ENCODE results near the gene UBXN7. TPM values are rescaled to one million over a fixed set of nuclear protein-coding genes. Genes with fewer than 3 reads are reported as not detected.

Gene UBXN7
- total and polyA plus RNA-seq, 2 of the 13 experiments (the other 11 are each of a cell fraction or from before 2014, with no cell fraction given), result 12.5 to 15.9 TPM

DNA sequence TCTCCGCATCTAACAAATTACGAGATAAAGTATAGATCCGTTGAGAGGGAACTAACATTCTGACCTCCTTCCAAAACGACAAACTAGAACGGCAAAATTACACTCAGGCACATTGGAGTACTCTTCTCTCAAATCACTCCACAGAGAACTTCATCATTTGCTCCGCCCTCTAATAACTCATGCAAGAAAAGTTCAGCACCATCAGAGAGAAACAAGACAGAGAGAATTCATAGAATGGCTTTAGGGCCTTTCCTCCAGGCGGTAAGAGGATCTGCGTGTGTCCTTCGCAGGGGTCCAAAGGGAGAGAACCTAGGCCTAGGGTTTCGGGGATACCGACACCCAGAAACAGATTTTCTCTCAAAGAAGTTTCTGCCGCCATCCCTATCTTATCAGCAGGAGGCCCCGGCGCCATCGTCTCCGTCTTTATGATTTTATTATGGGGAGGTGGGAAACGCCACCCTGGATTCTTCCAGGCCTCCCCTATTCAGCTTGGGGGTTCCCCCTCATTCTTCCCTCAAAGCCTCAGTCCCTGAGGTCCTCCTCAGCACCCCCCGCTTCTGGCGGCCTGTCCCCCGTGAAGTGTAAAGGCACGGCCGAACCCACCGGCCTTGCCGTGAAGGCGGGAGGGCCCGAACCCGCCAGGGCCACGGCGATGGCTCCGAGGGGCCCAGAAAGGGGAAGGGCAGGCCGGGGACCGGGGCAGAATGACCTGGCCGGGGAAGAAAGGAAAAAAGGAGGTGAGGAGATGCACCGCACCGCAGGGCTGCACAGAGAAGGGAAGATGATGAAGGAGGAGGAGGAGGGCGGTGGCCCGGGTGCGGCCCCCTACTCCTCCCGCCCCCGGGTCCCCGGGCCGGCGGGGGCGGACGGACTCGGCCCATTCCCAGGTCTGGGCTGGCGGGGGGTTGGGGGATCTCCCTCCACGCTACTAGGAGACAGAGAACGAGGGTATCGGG is 768 bp downstream of the UBXN7 start (continued):
- TF ChIP-seq ZEB1 (IDR thresholded peaks at IDR 0.05; ENCODE audit: insufficient replicate concordance, low read depth) (peak; percentile 25), ZNF780A (CRISPR knock-in tag; IDR thresholded peaks at IDR 0.05) (no peak), ZNF510 (CRISPR knock-in tag; IDR thresholded peaks at IDR 0.05; ENCODE audit: low read depth) (no peak), PAWR (CRISPR knock-in tag; IDR thresholded peaks at IDR 0.05; ENCODE audit: borderline replicate concordance) (no peak), SRY (CRISPR knock-in tag; IDR thresholded peaks at IDR 0.05) (peak; percentile 27; the same call in 1 of the 2 replicates), SPEN (CRISPR knock-in tag; IDR thresholded peaks at IDR 0.05; ENCODE audit: low read depth) (peak; percentile 8; the same call in 1 of the 2 replicates), KLF16 (CRISPR knock-in tag; IDR thresholded peaks at IDR 0.05) (0 out of 4 replicates have a peak, but pooled peaks of 1 of the 2 experiments have one; percentile 20), ZNF337 (CRISPR knock-in tag; IDR thresholded peaks at IDR 0.05; ENCODE audit: borderline replicate concordance, low read depth) (no peak), CCAR2 (optimal IDR thresholded peaks at IDR 0.05; ENCODE audit: low read depth, low read length) (no peak), U2AF1 (optimal IDR thresholded peaks at IDR 0.05; ENCODE audit: low read depth, low read length) (no peak), ASH2L (IDR thresholded peaks at IDR 0.05; ENCODE audit: insufficient read length, low read depth, low read length) (peak; percentile 47), ATF7-NPFF (CRISPR knock-in tag; IDR thresholded peaks at IDR 0.05; ENCODE audit: low read depth) (peak; percentile 13), ZNF678 (CRISPR knock-in tag; IDR thresholded peaks at IDR 0.05) (0 out of 2 replicates have a peak, but pooled peaks have one; percentile 13), RCOR2 (CRISPR knock-in tag; IDR thresholded peaks at IDR 0.05) (no peak), ZBTB7B (CRISPR knock-in tag; IDR thresholded peaks at IDR 0.05) (peak; percentile 39; the same call in 1 of the 2 replicates), ZNF333 (CRISPR knock-in tag; IDR thresholded peaks at IDR 0.05; ENCODE audit: borderline replicate concordance) (peak; percentile 59; the same call in 1 of the 2 replicates), TGIF2 (CRISPR knock-in tag; IDR thresholded peaks at IDR 0.05) (0 out of 2 replicates have a peak, but pooled peaks have one; percentile 1), CHD4 (IDR thresholded peaks at IDR 0.05; ENCODE audit: borderline replicate concordance, low read length) (no peak), HMGXB4 (CRISPR knock-in tag; IDR thresholded peaks at IDR 0.05; ENCODE audit: borderline replicate concordance in 1 of 2, low read depth in 1 of 2) (peak in 1 of 2 experiments; percentile 80; a peak in 3 of 4 replicates)
- TF ChIP-seq, protein P1, sequence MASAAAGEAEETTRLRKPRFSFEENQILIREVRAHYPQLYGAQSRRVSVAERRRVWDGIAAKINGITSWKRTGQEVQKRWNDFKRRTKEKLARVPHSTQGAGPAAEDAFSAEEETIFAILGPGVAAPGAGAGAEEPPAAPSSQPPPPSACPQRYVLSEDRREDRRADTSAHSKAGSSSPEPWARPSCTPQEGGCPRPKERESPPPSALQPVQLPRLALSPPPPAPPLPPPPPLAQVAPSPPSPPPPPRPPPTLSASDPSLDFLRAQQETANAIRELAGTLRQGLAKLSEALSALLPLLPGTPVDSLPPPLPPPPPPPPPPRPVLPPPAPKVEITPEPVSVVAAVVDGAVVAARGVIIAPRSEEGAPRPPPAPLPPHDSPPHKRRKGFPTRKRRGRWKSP (CRISPR knock-in tag; IDR thresholded peaks at IDR 0.05), result 0 out of 2 replicates have a peak, but pooled peaks have one; percentile 9
- TF ChIP-seq, protein P2, sequence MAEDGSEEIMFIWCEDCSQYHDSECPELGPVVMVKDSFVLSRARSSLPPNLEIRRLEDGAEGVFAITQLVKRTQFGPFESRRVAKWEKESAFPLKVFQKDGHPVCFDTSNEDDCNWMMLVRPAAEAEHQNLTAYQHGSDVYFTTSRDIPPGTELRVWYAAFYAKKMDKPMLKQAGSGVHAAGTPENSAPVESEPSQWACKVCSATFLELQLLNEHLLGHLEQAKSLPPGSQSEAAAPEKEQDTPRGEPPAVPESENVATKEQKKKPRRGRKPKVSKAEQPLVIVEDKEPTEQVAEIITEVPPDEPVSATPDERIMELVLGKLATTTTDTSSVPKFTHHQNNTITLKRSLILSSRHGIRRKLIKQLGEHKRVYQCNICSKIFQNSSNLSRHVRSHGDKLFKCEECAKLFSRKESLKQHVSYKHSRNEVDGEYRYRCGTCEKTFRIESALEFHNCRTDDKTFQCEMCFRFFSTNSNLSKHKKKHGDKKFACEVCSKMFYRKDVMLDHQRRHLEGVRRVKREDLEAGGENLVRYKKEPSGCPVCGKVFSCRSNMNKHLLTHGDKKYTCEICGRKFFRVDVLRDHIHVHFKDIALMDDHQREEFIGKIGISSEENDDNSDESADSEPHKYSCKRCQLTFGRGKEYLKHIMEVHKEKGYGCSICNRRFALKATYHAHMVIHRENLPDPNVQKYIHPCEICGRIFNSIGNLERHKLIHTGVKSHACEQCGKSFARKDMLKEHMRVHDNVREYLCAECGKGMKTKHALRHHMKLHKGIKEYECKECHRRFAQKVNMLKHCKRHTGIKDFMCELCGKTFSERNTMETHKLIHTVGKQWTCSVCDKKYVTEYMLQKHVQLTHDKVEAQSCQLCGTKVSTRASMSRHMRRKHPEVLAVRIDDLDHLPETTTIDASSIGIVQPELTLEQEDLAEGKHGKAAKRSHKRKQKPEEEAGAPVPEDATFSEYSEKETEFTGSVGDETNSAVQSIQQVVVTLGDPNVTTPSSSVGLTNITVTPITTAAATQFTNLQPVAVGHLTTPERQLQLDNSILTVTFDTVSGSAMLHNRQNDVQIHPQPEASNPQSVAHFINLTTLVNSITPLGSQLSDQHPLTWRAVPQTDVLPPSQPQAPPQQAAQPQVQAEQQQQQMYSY (CRISPR knock-in tag; IDR thresholded peaks at IDR 0.05), result no peak
